Measurements from ENCODE around the gene RAD51B. TPM values are rescaled to one million over a fixed set of nuclear protein-coding genes. Genes with fewer than 3 reads are reported as not detected.

The RAD51B gene
- total RNA-seq, 1 experiment from 2014 or later: 23.3 TPM

DNA sequence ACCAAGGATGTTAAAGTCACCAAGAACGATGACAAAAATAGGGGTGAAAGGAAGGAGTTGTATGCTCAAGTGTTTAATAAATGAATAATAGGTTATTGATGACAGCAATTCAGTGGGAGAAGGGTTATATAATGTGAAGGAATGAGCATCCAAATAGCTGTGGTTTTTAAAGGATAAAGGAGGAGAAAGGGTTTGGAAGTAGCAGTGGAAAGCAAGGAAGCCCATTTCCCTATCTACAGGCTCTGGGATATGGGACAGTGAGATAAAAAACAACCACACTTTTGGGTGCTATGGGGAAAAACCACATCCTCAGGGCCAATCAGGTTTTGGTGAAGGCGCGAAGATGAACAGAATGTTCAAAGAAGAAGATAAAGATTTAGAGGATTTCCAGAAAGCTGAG, 714.7 kb downstream of the RAD51B start:
- no peak for DNase-seq (ENCODE audit: low spot score)
- no TSS peak for BruUV-seq (replicated peaks)
- H3K4me1 ChIP-seq (ENCODE audit: insufficient read depth, low read length, poor library complexity, severe bottlenecking): no peaks in the 10 kb centered on the region
- H3K9me3 ChIP-seq (ENCODE audit: low read depth, low read length, poor library complexity, severe bottlenecking): peaks cover 20% of the 10 kb centered on the region
- intact Hi-C loops (cut with micrococcal nuclease; ENCODE audit: unreplicated experiment): no loop called here
- H3K36me3 ChIP-seq (ENCODE audit: insufficient read depth, low read length, poor library complexity, severe bottlenecking): no peaks in the 10 kb centered on the region
- no peak overlapping the region for H3K4me3 ChIP-seq (ENCODE audit: low read depth, low read length, poor library complexity, severe bottlenecking)
- no peak overlapping the region for H3K27ac ChIP-seq (ENCODE audit: low read depth, low read length, poor library complexity, severe bottlenecking)
- CTCF ChIA-PET: no interaction called here
- H3K27me3 ChIP-seq (replicated peaks; ENCODE audit: insufficient read depth, low read depth, low read length, poor library complexity): no peaks in the 10 kb centered on the region
- TF ChIP-seq CTCF (conservative IDR thresholded peaks at IDR 0.05; ENCODE audit: low read depth, low read length): no peak
- TF ChIP-seq EZH2 (IDR thresholded peaks at IDR 0.05; ENCODE audit: borderline replicate concordance, low read depth, low read length, poor library complexity, severe bottlenecking): no peak
- POLR2A ChIA-PET (ENCODE audit: low non-redundant PET): interaction anchor here (0.8 kb wide), 1 partner anchor 14 kb away, joined by 3 read pairs; no protein-coding TSS in a partner anchor

DNA sequence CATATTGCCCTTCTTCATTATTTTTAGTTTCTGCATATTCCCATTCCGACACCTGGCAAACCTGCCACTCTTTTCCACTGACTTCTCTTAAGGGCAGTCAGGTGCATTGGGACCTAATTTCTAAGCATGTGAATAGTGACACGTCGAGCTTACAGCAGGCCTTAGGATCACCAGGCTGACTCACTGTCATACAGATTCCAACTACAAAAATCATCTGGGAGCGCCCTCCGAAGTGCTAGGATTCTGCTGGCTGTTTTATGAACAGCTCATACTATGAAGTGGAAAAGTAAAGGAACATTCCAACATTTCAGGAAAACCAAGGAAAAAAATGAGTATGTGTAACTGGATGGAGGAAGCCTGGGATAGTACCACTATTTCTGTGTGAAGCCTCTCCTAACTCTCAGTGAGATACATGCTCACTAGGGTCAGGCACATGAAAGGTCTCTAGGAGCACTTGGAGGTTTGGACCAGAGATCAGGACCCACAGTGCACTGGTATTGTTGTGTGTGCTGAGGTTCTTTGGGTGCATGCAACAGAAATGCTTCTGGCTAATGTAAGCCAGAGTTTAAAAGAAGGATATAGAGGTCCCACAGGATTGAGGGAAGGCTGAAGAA, 715.9 kb downstream of the RAD51B start:
- Histone ChIP-seq H3K27me3 (replicated peaks; ENCODE audit: insufficient read depth, low read depth, low read length, poor library complexity) (no peaks in the 10 kb centered on the region), H3K36me3 (ENCODE audit: insufficient read depth, low read length, poor library complexity, severe bottlenecking) (no peaks in the 10 kb centered on the region), H3K4me3 (ENCODE audit: low read depth, low read length, poor library complexity, severe bottlenecking) (no peak overlapping the region), H3K4me1 (ENCODE audit: insufficient read depth, low read length, poor library complexity, severe bottlenecking) (no peaks in the 10 kb centered on the region), H3K27ac (ENCODE audit: low read depth, low read length, poor library complexity, severe bottlenecking) (no peak overlapping the region), H3K9me3 (ENCODE audit: low read depth, low read length, poor library complexity, severe bottlenecking) (peaks cover 8% of the 10 kb centered on the region)
- CTCF ChIA-PET: no interaction called here
- intact Hi-C loops (cut with micrococcal nuclease; ENCODE audit: unreplicated experiment): no loop called here
- BruUV-seq (replicated peaks): no TSS peak
- TF ChIP-seq EZH2 (IDR thresholded peaks at IDR 0.05; ENCODE audit: borderline replicate concordance, low read depth, low read length, poor library complexity, severe bottlenecking): no peak
- TF ChIP-seq CTCF (conservative IDR thresholded peaks at IDR 0.05; ENCODE audit: low read depth, low read length): no peak
- POLR2A ChIA-PET (ENCODE audit: low non-redundant PET): no interaction called here
- no peak for DNase-seq (ENCODE audit: low spot score)

DNA sequence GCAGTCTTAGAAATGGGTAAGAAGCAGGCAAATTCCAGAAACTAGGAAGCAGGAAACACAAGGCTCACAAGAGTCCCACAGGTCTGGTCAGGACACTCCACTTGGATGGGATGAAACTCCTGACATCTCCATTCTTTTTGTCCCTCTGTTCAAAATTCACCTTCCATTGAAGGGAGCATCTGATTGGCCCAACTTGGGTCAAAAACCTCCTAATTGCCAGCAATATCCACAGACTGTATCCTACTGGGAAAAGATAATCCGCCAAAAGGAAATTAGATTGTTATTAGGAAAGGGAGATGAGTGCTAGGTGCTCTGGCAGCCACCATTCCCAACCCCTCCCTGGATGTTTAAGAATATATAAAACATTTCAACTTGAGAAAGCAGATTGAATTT, 716.4 kb downstream of the RAD51B start:
- ChIA-PET CTCF (no interaction called here), POLR2A (ENCODE audit: low non-redundant PET) (no interaction called here)
- DNase-seq (ENCODE audit: low spot score): no peak
- no peaks in the 10 kb centered on the region for H3K4me1 ChIP-seq (ENCODE audit: insufficient read depth, low read length, poor library complexity, severe bottlenecking)
- no TSS peak for BruUV-seq (replicated peaks)
- intact Hi-C loops (cut with micrococcal nuclease; ENCODE audit: unreplicated experiment): no loop called here
- H3K27ac ChIP-seq (ENCODE audit: low read depth, low read length, poor library complexity, severe bottlenecking): no peak overlapping the region
- H3K36me3 ChIP-seq (ENCODE audit: insufficient read depth, low read length, poor library complexity, severe bottlenecking): no peaks in the 10 kb centered on the region
- no peaks in the 10 kb centered on the region for H3K27me3 ChIP-seq (replicated peaks; ENCODE audit: insufficient read depth, low read depth, low read length, poor library complexity)
- H3K9me3 ChIP-seq (ENCODE audit: low read depth, low read length, poor library complexity, severe bottlenecking): peaks cover 3% of the 10 kb centered on the region
- TF ChIP-seq EZH2 (IDR thresholded peaks at IDR 0.05; ENCODE audit: borderline replicate concordance, low read depth, low read length, poor library complexity, severe bottlenecking): no peak
- no peak for TF ChIP-seq CTCF (conservative IDR thresholded peaks at IDR 0.05; ENCODE audit: low read depth, low read length)
- H3K4me3 ChIP-seq (ENCODE audit: low read depth, low read length, poor library complexity, severe bottlenecking): no peak overlapping the region

Measured in A673 (cell line).